ENCODE data around the gene MAPK8IP1.

GRCh38 chr11:45885921-45886721 is 670 bp downstream of the MAPK8IP1 start:
- TF ChIP-seq, protein P1, sequence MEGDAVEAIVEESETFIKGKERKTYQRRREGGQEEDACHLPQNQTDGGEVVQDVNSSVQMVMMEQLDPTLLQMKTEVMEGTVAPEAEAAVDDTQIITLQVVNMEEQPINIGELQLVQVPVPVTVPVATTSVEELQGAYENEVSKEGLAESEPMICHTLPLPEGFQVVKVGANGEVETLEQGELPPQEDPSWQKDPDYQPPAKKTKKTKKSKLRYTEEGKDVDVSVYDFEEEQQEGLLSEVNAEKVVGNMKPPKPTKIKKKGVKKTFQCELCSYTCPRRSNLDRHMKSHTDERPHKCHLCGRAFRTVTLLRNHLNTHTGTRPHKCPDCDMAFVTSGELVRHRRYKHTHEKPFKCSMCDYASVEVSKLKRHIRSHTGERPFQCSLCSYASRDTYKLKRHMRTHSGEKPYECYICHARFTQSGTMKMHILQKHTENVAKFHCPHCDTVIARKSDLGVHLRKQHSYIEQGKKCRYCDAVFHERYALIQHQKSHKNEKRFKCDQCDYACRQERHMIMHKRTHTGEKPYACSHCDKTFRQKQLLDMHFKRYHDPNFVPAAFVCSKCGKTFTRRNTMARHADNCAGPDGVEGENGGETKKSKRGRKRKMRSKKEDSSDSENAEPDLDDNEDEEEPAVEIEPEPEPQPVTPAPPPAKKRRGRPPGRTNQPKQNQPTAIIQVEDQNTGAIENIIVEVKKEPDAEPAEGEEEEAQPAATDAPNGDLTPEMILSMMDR (conservative IDR thresholded peaks at IDR 0.05) = no peak
- TF ChIP-seq EZH2 (IDR thresholded peaks at IDR 0.05; ENCODE audit: low read depth) = no peak

Measured in PC-9 (cell line).